Epithelial cell of esophagus (primary cell): ENCODE results near the gene CSNK1G2.

Experiments
- DNase-seq: peaks from one replicate; pipeline ENCODE4 v3.0.0; 2010; ENCODE audit warnings: low read depth
- H3K4me3 ChIP-seq: 2 replicates; pipeline ENCODE4 v1.5.1; 2011; ENCODE audit warnings: mild to moderate bottlenecking, low read length, control low read depth
- TF ChIP-seq, protein P1 (sequence below): IDR thresholded peaks from 2 replicates; pipeline ENCODE4 v1.5.1; 2011; ENCODE audit warnings: low read depth, mild to moderate bottlenecking, low read length, control low read depth, inconsistent platforms; ENCODE audit not compliant: insufficient read depth; ENCODE audit errors: missing control alignments

The CSNK1G2 gene

DNA sequence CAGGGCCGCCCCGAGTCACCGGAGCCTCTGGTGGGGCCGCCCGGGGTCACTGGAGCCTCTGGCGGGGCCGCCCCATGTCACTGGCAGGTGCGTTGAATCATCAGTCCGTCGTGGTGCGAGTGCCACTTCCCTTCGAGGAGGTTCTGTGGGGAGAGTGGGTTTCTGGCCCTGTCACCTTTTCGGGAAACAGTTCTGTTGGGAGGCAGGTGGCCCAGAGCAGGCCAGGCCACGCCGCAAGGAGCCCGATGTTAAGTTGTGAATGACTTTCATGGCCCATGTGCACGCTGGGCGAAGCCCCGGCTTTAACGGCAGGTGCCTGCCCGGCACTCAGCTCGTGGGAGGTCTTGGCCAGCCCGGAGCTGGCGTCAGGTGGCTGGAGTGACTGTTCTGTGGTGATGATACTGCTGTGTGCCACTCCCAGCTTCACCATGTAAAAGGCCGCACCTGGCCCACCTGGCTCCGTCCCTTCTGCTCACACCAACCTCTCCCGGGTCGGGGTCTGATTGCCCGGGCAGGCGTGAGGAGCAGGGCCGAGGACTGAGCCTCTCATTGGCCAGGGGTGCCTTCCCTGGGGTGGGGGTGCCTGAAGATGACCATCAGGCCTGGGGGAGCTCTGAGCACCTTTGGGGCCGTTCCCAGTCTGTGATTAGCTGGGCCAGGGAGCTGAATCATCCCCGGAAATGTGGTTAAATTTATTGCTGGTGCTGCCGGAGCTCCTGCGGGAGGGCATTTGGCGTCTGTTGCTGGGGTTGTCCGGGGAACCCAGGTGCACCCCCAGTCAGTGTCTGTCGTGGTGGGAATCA lies 29.2 kb downstream of the CSNK1G2 start:
- DNase-seq = no peak
- TF ChIP-seq, protein P1, sequence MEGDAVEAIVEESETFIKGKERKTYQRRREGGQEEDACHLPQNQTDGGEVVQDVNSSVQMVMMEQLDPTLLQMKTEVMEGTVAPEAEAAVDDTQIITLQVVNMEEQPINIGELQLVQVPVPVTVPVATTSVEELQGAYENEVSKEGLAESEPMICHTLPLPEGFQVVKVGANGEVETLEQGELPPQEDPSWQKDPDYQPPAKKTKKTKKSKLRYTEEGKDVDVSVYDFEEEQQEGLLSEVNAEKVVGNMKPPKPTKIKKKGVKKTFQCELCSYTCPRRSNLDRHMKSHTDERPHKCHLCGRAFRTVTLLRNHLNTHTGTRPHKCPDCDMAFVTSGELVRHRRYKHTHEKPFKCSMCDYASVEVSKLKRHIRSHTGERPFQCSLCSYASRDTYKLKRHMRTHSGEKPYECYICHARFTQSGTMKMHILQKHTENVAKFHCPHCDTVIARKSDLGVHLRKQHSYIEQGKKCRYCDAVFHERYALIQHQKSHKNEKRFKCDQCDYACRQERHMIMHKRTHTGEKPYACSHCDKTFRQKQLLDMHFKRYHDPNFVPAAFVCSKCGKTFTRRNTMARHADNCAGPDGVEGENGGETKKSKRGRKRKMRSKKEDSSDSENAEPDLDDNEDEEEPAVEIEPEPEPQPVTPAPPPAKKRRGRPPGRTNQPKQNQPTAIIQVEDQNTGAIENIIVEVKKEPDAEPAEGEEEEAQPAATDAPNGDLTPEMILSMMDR = no peak
- H3K4me3 ChIP-seq = no peak overlapping the region

GRCh38 chr19:1970806-1971502 lies 30.0 kb downstream of the CSNK1G2 start:
- no peak for DNase-seq
- no peak overlapping the region for H3K4me3 ChIP-seq
- TF ChIP-seq, protein P1 = no peak

GRCh38 chr19:1974381-1975161 lies 33.6 kb downstream of the CSNK1G2 start:
- H3K4me3 ChIP-seq = no peak overlapping the region
- no peak for DNase-seq
- TF ChIP-seq, protein P1 = no peak

- DNase-seq = no peak
- TF ChIP-seq, protein P1 = no peak
- no peak overlapping the region for H3K4me3 ChIP-seq
Measured at GRCh38 chr19:1975162-1975480, 34.1 kb downstream of the CSNK1G2 start.

DNA sequence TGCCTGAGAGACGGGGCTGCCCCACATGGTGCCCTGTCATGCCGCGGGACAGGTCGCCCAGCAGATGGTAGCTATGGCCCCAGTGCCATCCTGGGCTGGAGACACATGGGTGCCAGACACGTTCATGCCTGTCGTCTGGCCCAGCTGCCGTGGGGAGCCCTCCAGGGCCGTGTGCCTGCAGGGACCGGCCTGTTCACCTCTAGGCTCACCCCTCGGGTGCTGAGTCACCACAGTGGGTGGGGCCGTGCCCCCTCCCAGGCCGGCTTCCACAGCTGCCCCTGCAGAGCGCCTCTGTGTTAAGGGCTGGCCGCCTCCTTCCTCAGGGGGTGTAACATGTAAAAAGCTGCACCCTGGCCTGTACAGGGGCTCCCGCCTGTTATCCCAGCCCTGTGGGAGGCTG lies 36.1 kb downstream of the CSNK1G2 start:
- H3K4me3 ChIP-seq = no peak overlapping the region
- no peak for DNase-seq
- TF ChIP-seq, protein P1 = no peak

DNA sequence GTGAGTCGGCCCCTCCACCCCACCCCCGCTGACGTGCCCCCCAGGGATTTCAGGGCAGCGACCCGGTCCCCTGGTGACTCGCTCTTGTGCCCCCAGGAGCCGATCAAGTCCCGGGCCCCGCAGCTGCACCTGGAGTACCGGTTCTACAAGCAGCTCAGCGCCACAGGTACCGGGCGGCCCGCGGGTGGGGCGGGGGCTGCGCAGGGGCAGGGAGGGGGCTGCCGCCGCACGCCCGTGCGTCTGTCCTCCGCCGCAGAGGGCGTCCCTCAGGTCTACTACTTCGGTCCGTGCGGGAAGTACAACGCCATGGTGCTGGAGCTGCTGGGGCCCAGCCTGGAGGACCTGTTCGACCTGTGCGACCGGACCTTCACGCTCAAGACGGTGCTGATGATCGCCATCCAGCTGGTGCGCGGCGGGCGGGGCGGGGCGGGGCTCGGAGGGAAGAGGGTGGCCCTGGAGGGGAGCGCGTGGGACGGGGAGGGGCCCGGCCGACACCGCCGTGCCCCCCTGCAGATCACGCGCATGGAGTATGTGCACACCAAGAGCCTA lies 37.4 kb downstream of the CSNK1G2 start:
- no peak for DNase-seq
- no peak overlapping the region for H3K4me3 ChIP-seq
- TF ChIP-seq, protein P1 = no peak
